HCT116 (cell line): ENCODE data around the gene FAR2. TPM values are rescaled to one million over a fixed set of nuclear protein-coding genes. Genes with fewer than 3 reads are reported as not detected.

Source experiments
- ATF3 ChIP-seq: IDR thresholded peaks from 2 replicates; pipeline ENCODE4 v1.6.1; 2012
- EGR1 ChIP-seq: IDR thresholded peaks from 2 replicates; pipeline ENCODE4 v1.6.1; 2012; ENCODE audit warnings: low read depth
- EZH2 ChIP-seq: fragments of 200-600 bp; sonication (generic); IDR thresholded peaks from 2 replicates; pipeline ENCODE4 v1.6.1; 2017; ENCODE audit warnings: antibody characterized with exemption, mixed run types
- FOSL1 ChIP-seq: IDR thresholded peaks from 2 replicates; pipeline ENCODE4 v1.6.1; 2012; ENCODE audit warnings: low read depth
- POLR2A ChIP-seq: IDR thresholded peaks from 2 replicates; pipeline ENCODE4 v1.7.0; 2011; ENCODE audit warnings: borderline replicate concordance; ENCODE audit not compliant: insufficient read depth, insufficient read length; ENCODE audit errors: extremely low read depth
- POLR2AphosphoS5 ChIP-seq: IDR thresholded peaks from 2 replicates; pipeline ENCODE4 v1.6.1; 2011; ENCODE audit warnings: mild to moderate bottlenecking, low read depth, low read length, moderate library complexity
- REST ChIP-seq: IDR thresholded peaks from 2 replicates; pipeline ENCODE4 v1.6.1; 2012; ENCODE audit warnings: low read depth
- TCF7L2 ChIP-seq: IDR thresholded peaks from 2 replicates; pipeline ENCODE4 v1.7.0; 2011; ENCODE audit warnings: borderline replicate concordance, inconsistent platforms; ENCODE audit not compliant: insufficient read depth, insufficient read length; ENCODE audit errors: extremely low read depth
- YY1 ChIP-seq: IDR thresholded peaks from 2 replicates; pipeline ENCODE4 v1.6.1; 2011; ENCODE audit warnings: low read length, low read depth, moderate library complexity, mild to moderate bottlenecking; ENCODE audit not compliant: insufficient replicate concordance; ENCODE audit errors: extremely low read depth
- ZBTB33 ChIP-seq: IDR thresholded peaks from 2 replicates; pipeline ENCODE4 v1.6.1; 2011; ENCODE audit warnings: mild to moderate bottlenecking, low read length, moderate library complexity; ENCODE audit not compliant: insufficient replicate concordance; ENCODE audit errors: extremely low read depth
- ZNF274 ChIP-seq: fragments of 200-500 bp; sonication (Bioruptor generic); IDR thresholded peaks from 2 replicates; pipeline ENCODE4 v1.6.1; 2014; ENCODE audit warnings: mild to moderate bottlenecking, low read depth, low read length, inconsistent platforms
- total RNA-seq: library from RNA; stranded (reverse); gene quantifications from one replicate; pipeline ENCODE4 v1.2.1, GENCODE V29; 2021; ENCODE audit not compliant: unreplicated experiment

Gene FAR2
- total RNA-seq, 1 experiment from 2014 or later, result 9.7 TPM

DNA sequence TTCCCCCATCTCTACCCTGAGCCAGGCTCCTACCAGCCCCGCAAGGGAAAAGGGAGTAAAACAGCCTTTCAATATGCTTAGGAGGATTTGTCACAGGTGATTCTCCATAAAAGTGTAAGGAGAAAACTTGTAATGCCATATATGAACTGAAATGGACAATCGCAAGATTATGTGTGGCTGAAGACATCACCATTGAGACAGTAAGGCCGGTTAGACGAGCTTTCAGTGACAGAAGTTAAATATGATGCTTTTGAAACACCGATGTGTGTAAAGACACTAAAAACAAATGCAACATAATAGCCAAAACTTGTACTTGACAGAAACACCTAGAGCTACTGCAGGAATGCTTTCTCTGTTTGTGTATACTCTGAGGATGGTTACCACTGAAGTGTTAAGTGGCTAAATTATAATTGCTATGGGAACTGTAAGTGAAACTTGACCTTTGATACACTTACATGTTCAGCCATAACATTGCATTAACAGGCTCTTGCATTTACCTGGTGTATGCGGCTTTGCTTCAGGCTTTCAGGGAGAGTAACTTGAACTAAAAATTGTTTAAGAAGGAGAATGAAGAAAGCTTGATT, 42.3 kb downstream of the FAR2 start (continued):
- TF ChIP-seq REST (no peak), POLR2A (no peak), TCF7L2 (no peak), ATF3 (no peak), EGR1 (no peak), EZH2 (no peak), YY1 (no peak), ZBTB33 (no peak), FOSL1 (no peak), ZNF274 (no peak), POLR2AphosphoS5 (no peak)
